Astrocyte (in vitro differentiated cells and primary cell): ENCODE measurements around the gene ZNF608. TPM values are rescaled to one million over a fixed set of nuclear protein-coding genes. Genes with fewer than 3 reads are reported as not detected.
A peak's percentile ranks its signal among the peaks of the same experiment; 100 is the strongest.

Experiments used
- DNase-seq: peaks from one replicate; pipeline ENCODE4 v3.0.0-alpha.2; 2010; ENCODE audit warnings: low read depth
- FAIRE-seq: peaks from 2 replicates; lab custom pipeline; 2011; peaks lifted over from hg19 to GRCh38; lab: Jason Lieb, UNC
- H2AFZ ChIP-seq: 2 replicates; pipeline ENCODE4 v1.6.0; 2012; ENCODE audit warnings: low read depth, low read length, inconsistent platforms
- H3K27ac ChIP-seq: 2 replicates; pipeline ENCODE4 v1.5.1; 2011; ENCODE audit warnings: low read depth, low read length, inconsistent platforms
- H3K27me3 ChIP-seq: 2 replicates; pipeline ENCODE4 v1.6.0; 2011; ENCODE audit warnings: low read length, inconsistent platforms; ENCODE audit not compliant: insufficient read depth
- H3K36me3 ChIP-seq: 2 replicates; pipeline ENCODE4 v1.5.1; 2011; ENCODE audit warnings: low read length, inconsistent platforms; ENCODE audit not compliant: insufficient read depth
- H3K4me1 ChIP-seq: 2 replicates; pipeline ENCODE4 v1.5.1; 2011; ENCODE audit warnings: low read length, inconsistent platforms; ENCODE audit not compliant: insufficient read depth
- H3K4me2 ChIP-seq: 2 replicates; pipeline ENCODE4 v1.6.0; 2012; ENCODE audit warnings: low read length, inconsistent platforms
- H3K4me3 ChIP-seq: 2 replicates; pipeline ENCODE4 v1.5.1; 2011; ENCODE audit warnings: low read depth, mild to moderate bottlenecking, low read length, inconsistent platforms; ENCODE audit not compliant: insufficient read depth
- H3K79me2 ChIP-seq: 2 replicates; pipeline ENCODE4 v1.6.0; 2012; ENCODE audit warnings: mild to moderate bottlenecking, low read length, inconsistent platforms; ENCODE audit not compliant: insufficient read depth
- H3K9ac ChIP-seq: 2 replicates; pipeline ENCODE4 v1.6.0; 2012; ENCODE audit warnings: mild to moderate bottlenecking, low read length, inconsistent platforms
- H3K9me3 ChIP-seq: 2 replicates; pipeline ENCODE4 v1.5.1; 2012; ENCODE audit warnings: low read depth, mild to moderate bottlenecking, low read length, inconsistent platforms; ENCODE audit not compliant: insufficient read depth
- H4K20me1 ChIP-seq: 2 replicates; pipeline ENCODE4 v1.6.0; 2012; ENCODE audit warnings: low read length, inconsistent platforms; ENCODE audit not compliant: insufficient read depth
- H3K27ac Mint-ChIP-seq: one replicate; pipeline ENCODE4 v1.8.0; 2021; ENCODE audit warnings: mild to moderate bottlenecking, mixed read lengths; ENCODE audit not compliant: unreplicated experiment
- H3K27me3 Mint-ChIP-seq: one replicate; pipeline ENCODE4 v1.8.0; 2021; ENCODE audit warnings: low read depth, mixed read lengths; ENCODE audit not compliant: unreplicated experiment
- H3K36me3 Mint-ChIP-seq: one replicate; pipeline ENCODE4 v1.8.0; 2021; ENCODE audit warnings: low read depth, mixed read lengths; ENCODE audit not compliant: unreplicated experiment
- H3K4me1 Mint-ChIP-seq: one replicate; pipeline ENCODE4 v1.8.0; 2021; ENCODE audit warnings: low read depth, mixed read lengths; ENCODE audit not compliant: unreplicated experiment
- H3K4me3 Mint-ChIP-seq: one replicate; pipeline ENCODE4 v1.8.0; 2021; ENCODE audit warnings: mild to moderate bottlenecking, moderate library complexity, mixed read lengths; ENCODE audit not compliant: unreplicated experiment
- H3K9me3 Mint-ChIP-seq: one replicate; pipeline ENCODE4 v1.8.0; 2021; ENCODE audit warnings: mild to moderate bottlenecking, mixed read lengths; ENCODE audit not compliant: unreplicated experiment
- CTCF ChIP-seq: IDR thresholded peaks from 2 replicates; pipeline ENCODE4 v1.5.1; 2011; ENCODE audit warnings: low read depth, mild to moderate bottlenecking, inconsistent platforms, low read length, moderate library complexity; ENCODE audit not compliant: insufficient read depth
- EZH2 ChIP-seq: IDR thresholded peaks from 2 replicates; pipeline ENCODE4 v1.6.1; 2012; ENCODE audit warnings: mild to moderate bottlenecking, low read length, inconsistent platforms; ENCODE audit not compliant: insufficient read depth
- total RNA-seq: library from RNA; stranded (reverse); gene quantifications from 2 replicates; pipeline ENCODE4 v1.2.1, GENCODE V29; 2021

ZNF608 gene
- total RNA-seq, 1 donor from 2014 or later, result 57.3 TPM

GRCh38 chr5:124740071-124740470 lies 6.4 kb downstream of the ZNF608 start:
- H3K79me2 ChIP-seq, result peaks cover 81% of the 10 kb centered on the region
- no peaks in the 10 kb centered on the region for H3K9me3 ChIP-seq
- H4K20me1 ChIP-seq, result peaks cover 32% of the 10 kb centered on the region
- H3K27ac ChIP-seq, result no peak overlapping the region
- peak overlapping the region; percentile 11 for H3K4me2 ChIP-seq
- H2AFZ ChIP-seq, result no peak overlapping the region
- peaks cover 42% of the 10 kb centered on the region for H3K4me1 Mint-ChIP-seq
- H3K27me3 Mint-ChIP-seq, result no peaks in the 10 kb centered on the region
- no peak overlapping the region for H3K4me3 ChIP-seq
- H3K4me1 ChIP-seq, result peaks cover 48% of the 10 kb centered on the region
- H3K36me3 Mint-ChIP-seq, result no peaks in the 10 kb centered on the region
- H3K4me3 Mint-ChIP-seq, result no peak overlapping the region
- no peak overlapping the region for H3K9ac ChIP-seq
- no peaks in the 10 kb centered on the region for H3K27me3 ChIP-seq
- no peaks in the 10 kb centered on the region for H3K9me3 Mint-ChIP-seq
- TF ChIP-seq CTCF, result no peak
- TF ChIP-seq EZH2, result no peak
- no peak for FAIRE-seq
- no peaks in the 10 kb centered on the region for H3K36me3 ChIP-seq
- H3K27ac Mint-ChIP-seq, result peak overlapping the region; percentile 48
- DNase-seq, result no peak

GRCh38 chr5:124739634-124740025 lies 6.8 kb downstream of the ZNF608 start:
- no peak overlapping the region for H3K4me3 Mint-ChIP-seq
- DNase-seq, result no peak
- H3K79me2 ChIP-seq, result peaks cover 81% of the 10 kb centered on the region

More at GRCh38 chr5:124739634-124740025, 6.8 kb downstream of the ZNF608 start:
- Histone ChIP-seq H3K4me2 (peak overlapping the region; percentile 11), H3K27me3 (no peaks in the 10 kb centered on the region), H3K27ac (no peak overlapping the region), H3K4me1 (peaks cover 49% of the 10 kb centered on the region), H3K4me3 (no peak overlapping the region), H3K36me3 (no peaks in the 10 kb centered on the region), H2AFZ (no peak overlapping the region), H3K9ac (no peak overlapping the region), H4K20me1 (peaks cover 36% of the 10 kb centered on the region), H3K9me3 (no peaks in the 10 kb centered on the region)
- no peak for FAIRE-seq
- Mint-ChIP-seq H3K4me1 (peaks cover 46% of the 10 kb centered on the region), H3K27me3 (no peaks in the 10 kb centered on the region), H3K36me3 (no peaks in the 10 kb centered on the region), H3K9me3 (no peaks in the 10 kb centered on the region), H3K27ac (peak overlapping the region; percentile 48)
- TF ChIP-seq CTCF, result no peak
